Osteoblast (primary cell): ENCODE results near the gene INPP5A. TPM values are rescaled to one million over a fixed set of nuclear protein-coding genes. Genes with fewer than 3 reads are reported as not detected.

Experiments
- DNase-seq: peaks from one replicate; pipeline ENCODE4 v3.0.0; 2011; ENCODE audit warnings: low spot score, mixed read lengths; ENCODE audit not compliant: insufficient read length; ENCODE audit errors: missing footprints
- H2AFZ ChIP-seq: 2 replicates; pipeline ENCODE4 v1.6.0; 2011; ENCODE audit warnings: mild to moderate bottlenecking, low read length
- H3K27ac ChIP-seq: 2 replicates; pipeline ENCODE4 v1.5.1; 2011; ENCODE audit warnings: mild to moderate bottlenecking, low read depth, low read length, moderate library complexity
- H3K27me3 ChIP-seq: 2 replicates; pipeline ENCODE4 v1.6.0; 2012; ENCODE audit warnings: mild to moderate bottlenecking, control low read depth, inconsistent platforms, low read length, moderate library complexity; ENCODE audit not compliant: insufficient read depth
- H3K36me3 ChIP-seq: 2 replicates; pipeline ENCODE4 v1.5.1; 2011; ENCODE audit warnings: mild to moderate bottlenecking, low read length, control low read depth, moderate library complexity; ENCODE audit not compliant: insufficient read depth
- H3K4me1 ChIP-seq: 2 replicates; pipeline ENCODE4 v1.5.1; 2011; ENCODE audit warnings: mild to moderate bottlenecking, low read length, control low read depth, moderate library complexity; ENCODE audit not compliant: insufficient read depth
- H3K4me2 ChIP-seq: 2 replicates; pipeline ENCODE4 v1.6.0; 2011; ENCODE audit warnings: mild to moderate bottlenecking, low read length; ENCODE audit not compliant: insufficient read depth
- H3K4me3 ChIP-seq: fragments of 200-600 bp; sonication (generic); 3 replicates; pipeline ENCODE4 v1.5.1; 2012; ENCODE audit warnings: mild to moderate bottlenecking, low read length, inconsistent platforms; ENCODE audit not compliant: insufficient read depth
- H3K79me2 ChIP-seq: 2 replicates; pipeline ENCODE4 v1.6.0; 2012; ENCODE audit warnings: mild to moderate bottlenecking, low read length, control low read depth, inconsistent platforms; ENCODE audit not compliant: insufficient read depth
- H3K9me3 ChIP-seq: 2 replicates; pipeline ENCODE4 v1.5.1; 2011; ENCODE audit warnings: low read depth, low read length, control low read depth
- H4K20me1 ChIP-seq: 2 replicates; pipeline ENCODE4 v1.6.0; 2012; ENCODE audit warnings: mild to moderate bottlenecking, low read length, control low read depth; ENCODE audit not compliant: insufficient read depth
- CTCF ChIP-seq: IDR thresholded peaks from 2 replicates; pipeline ENCODE4 v1.5.1; 2011; ENCODE audit warnings: mild to moderate bottlenecking, low read depth, low read length, moderate library complexity; ENCODE audit errors: extremely low read depth
- total RNA-seq: library from RNA; depleted of rRNA; stranded (reverse); fragments of >200 nt; gene quantifications from 2 replicates; pipeline ENCODE4 v1.2.3, GENCODE V29; 2012

The INPP5A gene
- total RNA-seq, 1 donor: 22.8 TPM

- Histone ChIP-seq H3K9me3 (no peaks in the 10 kb centered on the region), H2AFZ (no peak overlapping the region), H3K4me1 (peaks cover 24% of the 10 kb centered on the region), H3K4me2 (no peak overlapping the region), H3K27ac (no peak overlapping the region), H3K4me3 (no peak overlapping the region), H3K79me2 (no peaks in the 10 kb centered on the region), H3K36me3 (no peaks in the 10 kb centered on the region), H4K20me1 (no peaks in the 10 kb centered on the region), H3K27me3 (peaks cover 3% of the 10 kb centered on the region)
- no peak for TF ChIP-seq CTCF
- DNase-seq: peak; percentile 68
Measured at GRCh38 chr10:132522521-132523411, 14.8 kb upstream of the INPP5A start.

GRCh38 chr10:132523561-132524442 lies 13.8 kb upstream of the INPP5A start:
- no peak for TF ChIP-seq CTCF
- Histone ChIP-seq H3K4me3 (no peak overlapping the region), H4K20me1 (no peaks in the 10 kb centered on the region), H3K79me2 (no peaks in the 10 kb centered on the region), H2AFZ (no peak overlapping the region), H3K4me1 (peaks cover 22% of the 10 kb centered on the region), H3K27me3 (peaks cover 11% of the 10 kb centered on the region), H3K4me2 (no peak overlapping the region), H3K36me3 (no peaks in the 10 kb centered on the region), H3K9me3 (no peaks in the 10 kb centered on the region), H3K27ac (no peak overlapping the region)
- no peak for DNase-seq

GRCh38 chr10:132524443-132525285 lies 12.9 kb upstream of the INPP5A start:
- Histone ChIP-seq H2AFZ (no peak overlapping the region), H3K4me1 (peaks cover 22% of the 10 kb centered on the region), H3K27ac (no peak overlapping the region), H3K4me2 (no peak overlapping the region), H3K9me3 (no peaks in the 10 kb centered on the region), H3K36me3 (no peaks in the 10 kb centered on the region), H3K4me3 (no peak overlapping the region), H3K27me3 (peaks cover 11% of the 10 kb centered on the region), H3K79me2 (no peaks in the 10 kb centered on the region), H4K20me1 (no peaks in the 10 kb centered on the region)
- DNase-seq: peak; percentile 44
- TF ChIP-seq CTCF: no peak
